HG02571 (cell line): ENCODE data around the gene PVALEF.

ENCODE experiments used
- ATAC-seq: cut with Tn5 transposase; IDR thresholded peaks from one replicate; pipeline ENCODE4 v1.9.1; 2021; ENCODE audit warnings: mild to moderate bottlenecking, moderate library complexity; ENCODE audit not compliant: unreplicated experiment

PVALEF gene

GRCh38 chr17:81194941-81195901 is 29.9 kb downstream of the PVALEF start:
- ATAC-seq, result no peak

- no peak for ATAC-seq
Measured at GRCh38 chr17:81195941-81196495, 30.7 kb downstream of the PVALEF start.

- ATAC-seq, result no peak
Measured at GRCh38 chr17:81196505-81197408, 31.4 kb downstream of the PVALEF start.

GRCh38 chr17:81197409-81197795 is 32.1 kb downstream of the PVALEF start:
- no peak for ATAC-seq

GRCh38 chr17:81197831-81198490 is 32.7 kb downstream of the PVALEF start:
- no peak for ATAC-seq

GRCh38 chr17:81198826-81199481 is 33.6 kb downstream of the PVALEF start:
- no peak for ATAC-seq

GRCh38 chr17:81199482-81199830 is 34.1 kb downstream of the PVALEF start:
- ATAC-seq, result no peak

GRCh38 chr17:81200201-81200600 is 34.9 kb downstream of the PVALEF start:
- no peak for ATAC-seq

GRCh38 chr17:81200695-81201580 is 35.6 kb downstream of the PVALEF start:
- ATAC-seq, result no peak

GRCh38 chr17:81202318-81202717 is 37.0 kb downstream of the PVALEF start:
- no peak for ATAC-seq

- ATAC-seq, result no peak
Measured at GRCh38 chr17:81203136-81203535, 37.8 kb downstream of the PVALEF start.

GRCh38 chr17:81204578-81204977 is 39.3 kb downstream of the PVALEF start:
- ATAC-seq, result no peak

- no peak for ATAC-seq
Measured at GRCh38 chr17:81206166-81206565, 40.9 kb downstream of the PVALEF start.

- ATAC-seq, result no peak
Measured at GRCh38 chr17:81206657-81207056, 41.4 kb downstream of the PVALEF start.

GRCh38 chr17:81207610-81208581 is 42.6 kb downstream of the PVALEF start:
- no peak for ATAC-seq

- ATAC-seq, result no peak
Measured at GRCh38 chr17:81208651-81209050, 43.3 kb downstream of the PVALEF start.

GRCh38 chr17:81209141-81209540 is 43.8 kb downstream of the PVALEF start:
- no peak for ATAC-seq

- ATAC-seq, result no peak
Measured at GRCh38 chr17:81210466-81210865, 45.2 kb downstream of the PVALEF start.
